Endothelial cell of umbilical vein (primary cell): ENCODE results near the gene PPP1R13B. TPM values are rescaled to one million over a fixed set of nuclear protein-coding genes. Genes with fewer than 3 reads are reported as not detected.

Source experiments
- BruUV-seq: library from RNA; stranded (reverse); fragments of 400-500 nt; replicated peaks from 2 replicates; lab custom pipeline; 2021; lab: Mats Ljungman, UMichigan
- CTCF ChIA-PET: fragments of 300-600, 350-600 bp; sonication (Branson Sonifier 250); formaldehyde crosslinking; loops from one replicate; lab custom pipeline; 2021; ENCODE audit warnings: antibody characterized with exemption, inconsistent platforms; lab: Charles Lee
- POLR2A ChIA-PET: fragments of 300-600, 350-600 bp; sonication (Branson Sonifier 250); formaldehyde crosslinking; loops from one replicate; lab custom pipeline; 2021; ENCODE audit warnings: antibody characterized with exemption, inconsistent platforms; lab: Charles Lee
- DNase-seq: peaks from one replicate; pipeline ENCODE4 v3.0.0-alpha.2; 2011; ENCODE audit warnings: low read depth, low spot score
- FAIRE-seq: peaks from 2 replicates; lab custom pipeline; 2011; peaks lifted over from hg19 to GRCh38; lab: Jason Lieb, UNC
- H2AFZ ChIP-seq: 2 replicates; pipeline ENCODE4 v1.6.0; 2012; ENCODE audit warnings: low read depth, low read length, control low read depth, inconsistent platforms
- H3K27ac ChIP-seq: 2 replicates; pipeline ENCODE4 v1.5.1; 2011; ENCODE audit warnings: low read depth, mild to moderate bottlenecking, control low read depth, low read length, moderate library complexity; ENCODE audit not compliant: insufficient read depth
- H3K27me3 ChIP-seq, 2 experiments: 2 replicates each; pipeline versions ENCODE4 v1.6.0 to v1.6.1; 2011; ENCODE audit warnings: low read length in 2 of 2, mixed read lengths in 1 of 2; ENCODE audit not compliant: control insufficient read depth in 2 of 2, insufficient read depth in 2 of 2
- H3K36me3 ChIP-seq, 2 experiments: 2 replicates in 1 of 2; 3 replicates in 1 of 2; pipeline ENCODE4 v1.5.1; 2011; ENCODE audit warnings: low read length in 2 of 2, mild to moderate bottlenecking in 1 of 2, moderate library complexity in 1 of 2; ENCODE audit not compliant: control insufficient read depth in 2 of 2, insufficient read depth in 2 of 2; ENCODE audit errors: extremely low read depth in 1 of 2
- H3K4me1 ChIP-seq: 3 replicates; pipeline ENCODE4 v1.5.1; 2011; ENCODE audit warnings: mild to moderate bottlenecking, low read length; ENCODE audit not compliant: control insufficient read depth, insufficient read depth; ENCODE audit errors: extremely low read depth
- H3K4me2 ChIP-seq: 2 replicates; pipeline ENCODE4 v1.6.1; 2011; ENCODE audit warnings: low read length, control low read depth, mixed read lengths; ENCODE audit not compliant: insufficient read depth
- H3K4me3 ChIP-seq, 3 experiments: fragments of 200-600 bp in 1 of 3; sonication (generic), shearing (Covaris generic) in 1 of 3; replicated peaks in 1 of 3; 2 replicates each; pipeline ENCODE4 v1.5.1; 2011 to 2016; ENCODE audit warnings: control low read depth in 3 of 3, low read length in 3 of 3, mild to moderate bottlenecking in 2 of 3, inconsistent platforms in 1 of 3, low read depth in 1 of 3, moderate library complexity in 1 of 3; ENCODE audit not compliant: insufficient read depth in 1 of 3
- H3K79me2 ChIP-seq: 2 replicates; pipeline ENCODE4 v1.6.0; 2012; ENCODE audit warnings: low read length, inconsistent platforms; ENCODE audit not compliant: control insufficient read depth, insufficient read depth
- H3K9ac ChIP-seq: replicated peaks from 2 replicates; pipeline ENCODE3; 2011; ENCODE audit warnings: low read length, control low read depth; ENCODE audit not compliant: insufficient read depth; ENCODE audit errors: extremely low read depth
- H3K9me1 ChIP-seq: replicated peaks from 3 replicates; pipeline ENCODE4 v1.6.0; 2011; ENCODE audit warnings: mild to moderate bottlenecking, low read length; ENCODE audit not compliant: control insufficient read depth, insufficient read depth; ENCODE audit errors: extremely low read depth
- H3K9me3 ChIP-seq: replicated peaks from 2 replicates; pipeline ENCODE4 v1.5.1; 2012; ENCODE audit warnings: low read length, inconsistent platforms; ENCODE audit not compliant: control insufficient read depth, insufficient read depth
- H4K20me1 ChIP-seq: replicated peaks from 2 replicates; pipeline ENCODE3; 2011; ENCODE audit warnings: mild to moderate bottlenecking, low read length; ENCODE audit not compliant: control insufficient read depth, insufficient read depth; ENCODE audit errors: extremely low read depth
- CTCF ChIP-seq, 2 donors: IDR thresholded peaks; 1 replicate in 1 of 2; 2 replicates in 1 of 2; pipeline ENCODE4 v1.5.1; 2011; ENCODE audit warnings: low read length in 2 of 2, mild to moderate bottlenecking in 2 of 2, moderate library complexity in 2 of 2, control low read depth in 1 of 2, inconsistent platforms in 1 of 2, low read depth in 1 of 2; ENCODE audit not compliant: insufficient read depth in 1 of 2; ENCODE audit errors: extremely low read depth in 1 of 2
- EZH2 ChIP-seq: IDR thresholded peaks from 2 replicates; pipeline ENCODE4 v1.6.1; 2012; ENCODE audit warnings: borderline replicate concordance, low read depth, mild to moderate bottlenecking, moderate library complexity, low read length, inconsistent platforms; ENCODE audit not compliant: severe bottlenecking
- FOS ChIP-seq: IDR thresholded peaks from 2 replicates; pipeline ENCODE4 v1.6.1; 2011; ENCODE audit warnings: mild to moderate bottlenecking, low read length, moderate library complexity, borderline replicate concordance; ENCODE audit not compliant: insufficient read depth
- GATA2 ChIP-seq: IDR thresholded peaks from 2 replicates; pipeline ENCODE4 v1.7.0; 2011; ENCODE audit warnings: low read depth, mild to moderate bottlenecking, moderate library complexity, mixed read lengths, low read length; ENCODE audit not compliant: insufficient read length, insufficient read depth
- JUN ChIP-seq: IDR thresholded peaks from 2 replicates; pipeline ENCODE4 v1.6.1; 2011; ENCODE audit warnings: borderline replicate concordance, low read depth; ENCODE audit not compliant: insufficient read length, insufficient read depth
- MAX ChIP-seq: IDR thresholded peaks from 2 replicates; pipeline ENCODE4 v1.6.1; 2011; ENCODE audit not compliant: insufficient read depth, insufficient read length
- MYC ChIP-seq: IDR thresholded peaks from one replicate; pipeline ENCODE4 v1.6.1; 2011; ENCODE audit warnings: mild to moderate bottlenecking, low read depth, low read length
- POLR2A ChIP-seq: IDR thresholded peaks from 2 replicates; pipeline ENCODE4 v1.6.1; 2012; ENCODE audit warnings: low read depth, mild to moderate bottlenecking, control low read depth, low read length
- POLR2AphosphoS5 ChIP-seq: IDR thresholded peaks from 2 replicates; pipeline ENCODE4 v1.6.1; 2012; ENCODE audit warnings: low read depth, mild to moderate bottlenecking, control low read depth, low read length, moderate library complexity; ENCODE audit not compliant: insufficient read depth
- dilution Hi-C: fragments of 300-500 bp; cut with MboI; formaldehyde crosslinking; loops from one replicate; pipeline ENCODE4 v1.15.0; 2019; ENCODE audit warnings: low sequenced_read_pairs; ENCODE audit not compliant: extremely low pct_ligation_motif_present
- intact Hi-C: fragments of 100-400 bp; cut with micrococcal nuclease; formaldehyde crosslinking; loops from one replicate; pipeline ENCODE4 v1.10.0; 2022
- polyA plus RNA-seq, 4 experiments: library from polyadenylated mRNA; depleted of rRNA in 3 of 4; stranded (reverse) in 3 of 4; unstranded in 1 of 4; fragments of >200 nt; gene quantifications; 2 replicates each; pipeline versions ENCODE4 v1.2.1 to v1.2.3, GENCODE V29; 2011 to 2012; ENCODE audit warnings: missing spikeins in 1 of 4
- total RNA-seq: library from RNA; stranded (reverse); gene quantifications from 2 replicates; pipeline ENCODE4 v1.2.3, GENCODE V29; 2021

PPP1R13B gene
- total and polyA plus RNA-seq, 2 donors (not counting 3 experiments of a cell fraction or from before 2014, with no cell fraction given): 10.0 to 30.0 TPM

GRCh38 chr14:103707329-103708263, 139.8 kb downstream of the PPP1R13B start:
- CTCF ChIA-PET: no interaction called here
- peaks cover 0 to 8% of the 10 kb centered on the region in 2 experiments for H3K36me3 ChIP-seq

More at GRCh38 chr14:103707329-103708263, 139.8 kb downstream of the PPP1R13B start:
- dilution Hi-C loops: no loop called here
- Histone ChIP-seq H3K79me2 (no peaks in the 10 kb centered on the region), H3K9me1 (no peaks in the 10 kb centered on the region), H3K4me3 (no peak overlapping the region), H2AFZ (no peak overlapping the region), H3K27ac (no peak overlapping the region), H4K20me1 (no peaks in the 10 kb centered on the region), H3K9me3 (no peaks in the 10 kb centered on the region), H3K4me1 (peaks cover 54% of the 10 kb centered on the region), H3K9ac (no peak overlapping the region), H3K4me2 (no peak overlapping the region), H3K27me3 (no peaks in the 10 kb centered on the region)
- BruUV-seq: no TSS peak
- DNase-seq: no peak
- FAIRE-seq: no peak
- no peak for TF ChIP-seq JUN
- no peak for TF ChIP-seq POLR2AphosphoS5
- no peak for TF ChIP-seq POLR2A
- TF ChIP-seq FOS: no peak
- no peak for TF ChIP-seq GATA2
- TF ChIP-seq MYC: no peak
- no peak for TF ChIP-seq CTCF (IDR thresholded peaks at IDR 0.05; ENCODE audit: extremely low read depth in 1 of 2, insufficient read depth in 1 of 2, low read depth in 1 of 2, low read length in 2 of 2)
- no peak for TF ChIP-seq EZH2
- no peak for TF ChIP-seq MAX
- POLR2A ChIA-PET: no interaction called here
- intact Hi-C loops: no loop called here
